ENCODE data around the gene CCL14.
"Not testable (repeated sequence)": the region's sequence is repeated elsewhere in the genome, so short reads cannot be mapped to it uniquely, and the experiment has no call there.

CCL14 gene

GRCh38 chr17:35944151-35944550, 42.4 kb downstream of the CCL14 start:
- no peak for DNase-seq (ENCODE audit: low read depth)
- H3K4me3 ChIP-seq (ENCODE audit: low read length) = no peak overlapping the region
- no peak for TF ChIP-seq CTCF (conservative IDR thresholded peaks at IDR 0.05; ENCODE audit: low read depth, low read length)

DNA sequence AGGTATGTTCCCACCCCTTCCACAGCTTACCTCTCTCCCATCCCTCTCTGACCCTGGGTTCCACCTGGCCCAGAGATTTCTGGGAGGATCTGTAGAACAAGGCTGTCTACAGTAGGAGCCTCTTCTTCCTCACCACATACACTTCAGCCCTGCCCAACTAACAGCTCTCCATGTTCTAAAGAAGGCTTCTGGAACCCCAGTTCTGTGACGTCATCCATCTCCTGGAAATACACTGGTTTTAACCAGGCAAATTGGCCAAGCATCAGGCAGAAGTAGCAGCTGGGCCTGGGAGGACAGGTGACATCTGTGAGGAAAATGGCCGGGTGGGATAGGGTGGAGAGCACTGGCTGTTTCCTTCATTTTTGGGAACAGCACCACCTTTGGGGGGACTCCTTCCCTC, 43.0 kb downstream of the CCL14 start, which contains the start of gene LYZL6:
Gene LYZL6, minus strand, starts transcription at position 177 of the 400 bp plus-strand sequence. CDS start 4,357 bp downstream, outside the sequence.
- no peak within 1 kb of the TSS for H3K4me3 ChIP-seq (ENCODE audit: low read length)
- TF ChIP-seq CTCF (conservative IDR thresholded peaks at IDR 0.05; ENCODE audit: low read depth, low read length) = no peak

GRCh38 chr17:35942588-35943186, 43.8 kb downstream of the CCL14 start:
- no peak for DNase-seq (ENCODE audit: low read depth)
- no peak for TF ChIP-seq CTCF (conservative IDR thresholded peaks at IDR 0.05; ENCODE audit: low read depth, low read length)
- H3K4me3 ChIP-seq (ENCODE audit: low read length) = no peak overlapping the region

More for the DNA sequence above, 43.0 kb downstream of the CCL14 start, which contains the start of gene LYZL6:
- no peak for DNase-seq (ENCODE audit: low read depth)

- not testable (repeated sequence) for DNase-seq (ENCODE audit: low read depth); H3K4me3 ChIP-seq (ENCODE audit: low read length)
Observed at GRCh38 chr17:35938492-35938891, 48.0 kb downstream of the CCL14 start.

- H3K4me3 ChIP-seq (ENCODE audit: low read length) = no peak overlapping the region
- no peak for TF ChIP-seq CTCF (conservative IDR thresholded peaks at IDR 0.05; ENCODE audit: low read depth, low read length)
- DNase-seq (ENCODE audit: low read depth) = no peak
Observed at GRCh38 chr17:35936063-35936462, 50.5 kb downstream of the CCL14 start.

DNA sequence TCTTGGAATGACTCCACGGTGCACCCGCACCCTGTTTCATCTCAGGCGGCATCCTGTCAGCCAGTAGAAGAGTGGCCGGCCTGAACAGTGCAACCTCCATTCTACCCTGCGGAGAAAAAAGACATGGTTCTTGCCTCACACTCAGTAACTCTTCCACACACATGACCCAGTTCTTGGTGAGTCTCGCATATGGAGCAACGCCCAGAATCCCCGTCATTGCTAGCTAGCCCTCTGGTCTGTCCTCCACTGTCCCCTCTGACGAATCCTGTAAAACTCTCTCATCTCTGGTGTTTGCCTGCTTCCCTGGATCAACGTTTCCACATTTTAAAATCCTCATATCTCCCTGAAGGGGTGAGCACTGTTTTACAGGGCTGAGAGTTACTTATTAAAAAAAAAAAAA, 51.8 kb downstream of the CCL14 start:
- DNase-seq (ENCODE audit: low read depth) = no peak
- no peak for TF ChIP-seq CTCF (conservative IDR thresholded peaks at IDR 0.05; ENCODE audit: low read depth, low read length)
- no peak overlapping the region for H3K4me3 ChIP-seq (ENCODE audit: low read length)

Data from retinal pigment epithelial cell (primary cell).